GM18870 (cell line): ENCODE measurements around the gene MRS2.

Experiments
- ATAC-seq: cut with Tn5 transposase; IDR thresholded peaks from one replicate; pipeline ENCODE4 v1.9.1; 2021; ENCODE audit warnings: moderate library complexity; ENCODE audit not compliant: unreplicated experiment

Gene MRS2

DNA sequence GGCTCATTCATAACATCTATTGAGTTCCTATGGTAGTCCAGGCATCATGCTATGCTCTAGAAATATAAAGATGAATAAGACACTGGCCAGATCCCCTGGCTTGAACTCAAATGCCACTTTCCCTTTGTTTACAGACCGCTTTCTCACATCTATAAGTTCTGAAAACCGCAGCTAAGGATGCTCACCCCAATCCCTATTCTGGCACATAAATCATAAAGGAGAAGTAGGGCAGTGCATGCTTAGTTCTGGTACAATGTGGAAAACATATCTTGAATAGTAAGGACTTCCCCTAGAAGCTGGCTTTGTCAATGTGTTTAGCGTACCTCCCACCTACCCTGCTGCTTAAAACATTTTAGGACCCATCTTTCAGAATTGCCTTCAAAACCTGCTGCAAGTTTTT, 26.4 kb downstream of the MRS2 start:
- no peak for ATAC-seq

DNA sequence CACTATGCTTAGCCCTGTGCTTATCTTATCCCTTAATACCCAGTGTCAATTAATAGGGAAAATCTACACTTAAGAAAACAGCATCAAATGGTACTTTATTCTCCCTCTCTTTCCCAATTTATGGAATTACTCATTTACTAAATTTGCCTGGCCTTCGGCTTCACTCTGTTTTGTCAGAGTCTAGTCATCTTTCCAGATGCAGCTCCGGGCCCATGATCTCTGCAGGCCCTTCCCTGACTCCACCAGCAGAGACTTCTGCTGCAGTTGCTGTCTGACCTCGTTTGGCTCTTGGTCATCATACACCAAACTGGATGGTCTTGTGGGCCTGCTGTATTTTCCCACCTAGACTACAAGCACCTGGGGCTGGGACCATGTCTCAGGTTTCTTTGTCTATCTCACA, 27.4 kb downstream of the MRS2 start:
- no peak for ATAC-seq

DNA sequence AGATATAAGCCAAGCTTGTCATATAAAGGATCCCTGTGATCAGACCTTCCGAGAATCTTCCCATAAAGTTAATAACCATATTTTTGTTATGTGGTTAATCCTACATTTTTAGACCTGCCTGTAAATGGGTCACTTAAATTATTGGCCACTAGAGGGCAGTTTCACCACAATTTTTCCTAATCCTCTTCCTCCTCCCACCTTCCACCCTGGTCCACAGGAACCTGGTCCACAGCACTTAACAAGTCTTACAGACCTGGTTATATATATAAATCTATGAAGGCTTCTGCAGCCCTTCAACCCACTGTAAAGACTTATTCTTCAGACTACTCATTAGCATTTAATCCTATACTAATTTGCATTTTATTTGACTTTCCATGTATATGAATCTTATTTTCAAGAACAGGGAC, 28.3 kb downstream of the MRS2 start:
- no peak for ATAC-seq

DNA sequence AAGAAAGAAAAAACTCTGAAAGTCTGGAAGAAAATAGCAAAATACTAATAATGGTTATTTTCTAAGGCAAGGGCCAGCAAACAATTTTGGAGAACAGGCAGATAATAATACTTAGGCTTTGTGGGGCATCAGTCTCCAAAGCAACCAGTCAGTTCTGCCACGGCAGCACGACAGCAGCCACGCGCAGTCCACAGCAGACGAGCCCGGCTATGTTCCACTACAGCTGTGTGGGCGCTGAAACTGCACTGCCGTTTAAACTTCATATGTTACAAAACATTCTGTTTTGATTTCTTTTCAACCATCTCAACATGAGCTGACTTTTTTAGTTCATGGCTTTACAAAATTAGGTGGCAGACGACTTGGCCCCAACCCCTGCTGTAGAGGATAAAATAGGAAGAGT, 29.9 kb downstream of the MRS2 start:
- no peak for ATAC-seq

DNA sequence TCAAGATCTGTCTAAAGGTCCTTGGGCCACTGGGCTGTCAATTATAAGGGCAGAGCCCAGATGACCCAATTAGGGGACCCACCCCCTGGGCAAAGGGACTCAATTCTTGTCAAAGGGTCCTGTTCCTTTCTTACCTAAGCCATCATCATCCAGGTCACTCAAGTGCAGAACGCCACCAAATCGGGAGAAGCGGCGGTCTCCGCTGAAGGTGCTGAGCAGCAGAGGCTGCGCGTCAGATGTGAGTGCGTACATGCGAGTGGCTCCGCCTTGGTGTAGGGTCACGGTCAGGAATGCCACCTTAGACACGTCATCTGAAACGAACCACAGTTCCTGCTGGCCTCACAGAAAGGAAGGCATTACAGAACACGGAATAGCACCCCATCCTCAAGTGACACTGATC, 34.2 kb downstream of the MRS2 start:
- no peak for ATAC-seq

DNA sequence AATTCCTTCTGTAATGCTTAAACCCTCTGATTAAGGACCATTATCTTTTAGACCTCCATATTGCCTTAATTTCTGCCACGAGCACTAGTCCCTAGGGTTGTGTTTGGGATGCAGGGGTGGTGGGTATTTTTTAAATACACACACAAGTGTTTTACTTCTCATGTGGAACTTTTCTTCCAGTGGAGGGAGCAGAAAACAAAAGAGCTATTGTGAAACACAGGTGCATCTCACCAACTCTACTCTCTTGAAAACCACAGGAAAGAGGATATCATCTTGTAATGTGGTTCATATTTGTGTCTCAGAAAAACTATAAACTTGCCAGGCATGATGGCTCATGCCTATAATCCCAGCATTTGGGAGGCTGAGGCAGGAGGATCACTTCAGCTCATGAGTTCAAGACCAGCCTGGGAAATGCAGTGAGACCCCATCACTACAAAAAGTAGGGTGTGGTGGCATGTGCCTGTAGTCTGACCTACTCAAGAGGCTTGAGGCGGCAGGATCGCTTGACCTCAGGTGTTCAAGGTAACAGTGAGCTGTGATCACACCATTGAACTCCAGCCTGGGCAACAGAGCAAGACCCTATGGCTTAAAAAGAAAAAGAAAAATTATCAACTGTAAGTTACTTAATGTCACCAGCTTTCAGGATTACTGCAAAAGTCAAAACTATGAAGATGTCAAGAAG, 37.3 kb downstream of the MRS2 start:
- ATAC-seq: no peak

DNA sequence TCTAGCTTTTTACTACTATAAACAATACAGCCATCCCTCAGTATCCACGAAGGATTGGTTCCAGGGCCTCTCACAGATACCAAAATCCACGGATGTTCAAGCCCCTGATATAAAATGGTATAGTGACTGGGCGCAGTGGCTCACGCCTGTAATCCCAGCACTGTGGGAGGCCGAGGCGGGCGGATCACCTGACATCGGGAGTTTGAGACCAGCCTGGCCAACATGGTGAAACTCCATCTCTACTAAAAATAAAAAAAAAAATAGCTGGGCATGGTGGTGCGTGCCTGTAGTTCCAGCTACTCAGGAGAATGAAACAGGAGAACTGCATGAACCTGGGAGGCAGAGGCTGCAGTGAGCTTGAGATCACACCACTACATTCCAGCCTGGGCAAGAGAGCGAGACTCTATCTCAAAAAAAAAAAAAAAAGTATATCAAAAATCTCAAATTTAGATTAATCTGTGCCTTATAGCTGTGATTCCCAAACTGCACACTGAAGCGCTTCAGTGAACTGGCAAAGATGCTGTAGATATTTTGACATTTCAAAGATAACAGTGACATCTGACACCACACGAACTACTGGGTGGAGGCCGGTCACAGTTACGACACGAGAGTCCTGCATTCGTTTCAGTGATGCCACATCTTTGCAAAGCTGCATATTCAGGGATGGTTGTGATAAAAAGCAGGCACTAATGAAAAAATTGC, 38.3 kb downstream of the MRS2 start:
- ATAC-seq: no peak

DNA sequence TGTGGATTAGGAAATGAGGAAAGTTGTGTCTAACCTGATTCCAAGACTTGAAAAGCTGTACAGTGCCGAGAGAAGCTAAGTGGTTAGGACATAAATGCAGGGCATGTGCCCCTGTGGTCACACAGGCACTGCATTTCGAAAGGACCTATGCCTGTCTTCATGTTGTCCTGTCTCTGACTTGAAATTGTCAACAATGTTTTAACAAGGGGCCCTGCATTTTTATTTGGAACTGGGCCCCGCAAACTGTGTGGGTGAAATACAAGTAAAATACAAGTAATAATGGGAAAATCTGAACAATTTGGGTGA, 38.8 kb downstream of the MRS2 start:
- ATAC-seq: no peak

DNA sequence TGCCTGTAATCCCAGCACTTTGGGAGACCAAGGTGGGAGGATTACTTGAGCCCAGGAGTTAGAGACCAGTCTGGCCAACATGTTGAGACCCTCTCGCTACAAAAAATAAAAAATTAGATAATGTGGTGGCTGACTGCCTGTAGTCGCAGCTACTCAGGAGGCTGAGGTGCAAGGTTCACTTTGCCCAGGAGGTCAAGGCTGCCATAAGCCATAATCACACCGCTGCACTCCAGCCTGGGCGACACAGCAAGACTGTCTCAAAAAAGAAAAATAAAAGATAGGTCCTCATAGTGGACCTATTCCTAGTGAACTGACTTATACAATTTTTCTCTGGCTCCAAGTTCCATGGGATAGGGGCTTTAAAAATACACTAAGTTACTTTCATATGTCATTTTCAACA, 41.9 kb downstream of the MRS2 start:
- ATAC-seq: no peak

DNA sequence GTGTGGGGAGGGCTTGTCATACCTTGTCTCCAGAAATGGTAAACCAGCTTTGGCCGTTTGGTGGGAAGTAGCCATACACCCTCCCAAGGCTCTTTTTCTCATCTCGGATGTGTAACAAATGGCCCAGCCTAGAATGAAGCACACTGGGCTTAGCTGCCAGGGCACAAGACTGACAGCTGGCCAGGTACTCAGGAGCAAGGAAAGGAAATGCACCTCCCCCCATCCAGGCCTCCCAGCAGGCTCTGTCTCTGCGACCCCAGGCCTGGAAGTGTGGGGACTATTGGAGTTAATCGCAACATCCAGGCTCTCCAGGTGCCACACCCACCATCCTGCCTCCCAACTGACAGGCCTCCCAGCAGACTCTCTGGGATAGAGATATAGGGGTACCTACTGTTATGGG, 43.0 kb downstream of the MRS2 start:
- ATAC-seq: no peak

DNA sequence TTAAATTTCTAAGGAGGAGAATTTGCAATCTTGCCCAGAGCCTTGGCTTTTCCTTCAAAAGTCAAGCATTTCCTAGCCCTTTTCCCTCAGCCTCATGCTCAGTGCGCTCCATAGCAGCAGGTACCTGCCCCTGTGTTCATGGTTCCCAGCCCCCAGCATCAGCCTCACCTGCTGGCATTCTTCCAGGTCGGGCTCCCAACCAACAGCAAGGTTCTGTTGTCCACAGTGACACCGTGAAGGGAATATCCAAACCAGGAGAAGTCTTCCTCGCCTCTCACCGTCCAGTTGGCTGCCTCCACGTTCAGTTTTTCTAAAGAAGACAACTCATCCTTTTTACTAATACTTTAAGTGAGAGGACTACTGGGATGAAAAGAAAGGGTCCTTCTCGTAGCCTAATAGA, 43.9 kb downstream of the MRS2 start:
- no peak for ATAC-seq

DNA sequence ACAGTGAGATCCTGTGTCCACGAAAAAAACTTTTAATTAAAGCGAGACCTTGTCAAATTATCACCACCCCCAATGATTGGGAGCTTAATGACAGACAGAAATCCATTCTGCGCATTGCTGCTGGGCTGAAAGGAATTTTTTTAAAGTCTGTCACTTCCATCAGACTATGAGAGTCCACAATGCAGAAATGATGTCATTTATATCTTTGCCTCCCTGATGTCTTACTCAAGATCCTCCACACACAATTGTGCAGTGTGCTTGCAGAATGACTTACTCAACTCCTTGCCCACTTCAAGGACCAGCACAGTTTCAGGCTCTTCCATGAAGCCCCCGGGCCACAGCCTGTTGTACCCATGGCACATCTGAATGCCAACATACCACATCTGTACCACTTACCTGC, 45.7 kb downstream of the MRS2 start:
- ATAC-seq: no peak

DNA sequence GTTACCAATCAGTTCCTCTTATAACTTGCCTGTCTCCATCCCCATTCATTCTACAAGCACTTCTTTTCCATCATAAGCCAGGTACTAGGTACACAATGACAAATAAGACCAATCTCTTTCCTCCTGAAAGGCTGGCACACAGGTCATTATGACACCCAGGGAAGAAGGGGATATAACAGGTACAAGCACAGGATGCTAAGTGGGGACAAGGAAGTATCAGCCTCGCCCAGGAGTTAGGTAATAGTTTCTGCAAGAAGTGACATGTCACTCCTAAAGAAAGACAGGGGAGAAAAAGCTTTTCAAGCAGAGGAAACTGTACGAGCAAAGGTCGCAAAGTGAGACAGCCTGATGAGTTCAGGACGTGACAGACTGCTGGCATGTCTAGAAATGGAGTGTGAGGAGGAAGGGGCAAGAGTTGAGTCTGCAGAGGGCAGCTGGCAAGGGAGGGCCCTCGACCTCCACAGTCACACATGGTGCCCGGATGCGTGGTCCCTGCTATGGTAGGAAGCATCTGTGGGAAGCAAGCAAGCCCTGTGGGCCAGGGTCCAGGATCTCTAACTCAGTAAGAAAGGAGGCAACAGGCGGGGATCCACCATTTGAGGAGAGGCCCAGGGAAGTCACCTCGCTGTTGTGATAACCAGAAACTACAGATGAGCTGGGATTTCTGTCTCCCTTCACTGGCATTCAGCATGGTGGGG, 46.2 kb downstream of the MRS2 start:
- no peak for ATAC-seq

DNA sequence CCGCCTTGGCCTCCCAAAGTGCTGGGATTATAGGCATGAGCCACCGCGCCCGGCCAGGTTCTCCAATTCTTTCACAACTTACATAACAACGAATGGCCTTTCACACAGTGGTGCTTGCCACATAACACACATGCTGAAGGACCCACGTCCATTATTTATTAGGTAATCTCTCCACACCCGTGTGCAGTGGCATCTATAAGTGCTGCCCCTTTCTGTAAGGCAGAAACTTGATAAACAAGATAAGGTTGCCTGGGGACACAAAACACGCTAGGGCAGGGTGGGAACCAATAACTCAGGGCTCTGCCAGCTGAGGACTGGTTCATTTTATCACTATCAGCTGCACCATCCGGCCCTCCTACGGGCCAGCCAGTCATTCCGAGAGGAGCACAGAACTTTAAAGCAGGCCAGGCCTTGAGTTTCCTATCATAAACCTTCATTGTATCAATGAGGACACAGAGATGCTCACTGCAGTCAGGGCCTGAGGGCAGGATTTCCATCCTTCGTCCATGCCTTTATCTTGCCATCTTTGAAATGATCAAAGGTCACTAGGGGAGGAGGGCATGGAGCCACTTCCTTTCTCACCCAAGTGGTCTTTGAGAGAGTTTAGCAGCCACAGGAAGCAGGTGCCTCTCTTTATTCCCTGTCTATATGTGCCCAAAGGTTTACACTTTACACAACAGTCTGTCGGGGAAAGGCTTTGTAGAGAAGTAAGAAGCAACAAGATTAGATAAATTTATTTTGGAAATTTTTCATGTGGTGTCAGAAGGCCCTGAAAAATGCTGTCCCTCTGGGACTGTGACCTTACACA, 49.0 kb downstream of the MRS2 start:
- ATAC-seq: no peak

DNA sequence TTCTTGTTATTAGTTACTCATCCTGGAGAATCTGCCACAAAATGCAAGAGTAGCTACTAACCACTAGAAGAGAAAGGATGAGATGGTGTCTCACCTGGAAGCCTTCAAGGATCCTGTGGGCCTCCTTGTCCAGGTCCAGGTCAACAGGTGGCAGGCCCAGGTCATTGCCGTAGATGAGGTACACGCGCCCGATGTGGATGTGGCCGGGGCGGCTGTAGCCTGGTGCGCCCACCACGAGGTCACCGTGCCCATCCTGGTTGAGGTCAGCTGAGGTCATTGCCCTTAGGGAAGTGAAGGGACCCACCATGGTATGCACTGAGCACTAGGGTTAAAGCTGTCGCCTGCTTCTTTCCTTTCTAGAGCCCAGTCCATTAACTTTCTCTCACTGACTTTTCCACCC, 51.2 kb downstream of the MRS2 start:
- ATAC-seq: no peak

DNA sequence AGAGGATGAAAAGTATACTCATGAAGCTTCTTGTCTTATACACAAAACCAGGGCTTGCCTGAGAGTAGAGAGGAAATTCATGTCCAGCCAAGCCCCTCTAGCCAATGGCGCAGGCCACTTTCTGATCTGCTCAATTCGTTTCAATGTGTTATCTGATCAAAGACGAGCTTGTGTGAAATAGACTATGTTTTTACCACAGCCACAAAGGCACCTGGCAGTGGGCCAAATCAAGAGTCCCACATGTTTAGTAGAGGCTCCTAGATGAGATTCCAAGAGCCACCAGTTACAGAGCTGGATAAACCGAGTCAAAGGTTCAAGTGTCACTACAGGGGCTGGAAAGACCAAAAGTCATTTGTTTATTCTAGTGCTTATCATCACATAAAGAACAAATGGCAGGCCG, 51.7 kb downstream of the MRS2 start:
- ATAC-seq: no peak

DNA sequence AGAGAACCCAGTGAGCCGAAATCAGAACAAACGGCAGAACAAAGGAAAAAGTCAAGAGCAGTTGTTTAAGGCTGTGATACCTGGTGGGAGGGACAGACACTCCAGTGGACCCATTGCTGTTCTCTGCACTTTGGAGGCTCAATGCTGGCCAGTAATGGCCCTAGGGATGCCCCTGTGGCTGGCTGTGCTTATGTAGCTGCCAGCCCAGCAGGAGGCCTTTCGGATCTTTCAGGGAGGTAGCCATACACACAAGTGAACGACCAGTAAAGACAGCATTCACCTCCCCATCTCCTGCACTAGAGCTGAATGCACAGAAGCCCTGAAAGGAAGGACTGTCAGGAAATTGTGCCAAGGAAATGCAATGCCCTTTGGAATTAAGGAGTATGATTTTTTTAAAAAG, 52.3 kb downstream of the MRS2 start:
- ATAC-seq: no peak

DNA sequence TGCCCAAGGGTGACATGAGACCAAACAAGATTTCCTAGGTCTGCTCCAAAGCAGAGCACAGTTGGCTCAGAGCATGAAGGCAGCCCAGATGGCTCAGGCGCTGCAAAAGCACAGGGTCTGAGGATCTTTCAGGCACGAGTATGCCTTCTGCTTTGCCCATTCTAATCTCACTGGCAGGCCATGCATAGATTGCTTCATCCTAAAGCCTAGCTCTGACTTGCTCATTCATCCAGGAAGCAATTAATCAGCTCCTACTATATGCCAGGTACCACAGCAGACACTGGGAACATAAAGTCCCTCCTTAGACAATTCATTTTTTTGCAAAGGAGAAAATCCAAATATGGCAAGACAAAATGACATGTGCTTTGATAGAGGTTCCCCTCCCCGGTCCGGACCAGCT, 55.4 kb downstream of the MRS2 start:
- no peak for ATAC-seq

DNA sequence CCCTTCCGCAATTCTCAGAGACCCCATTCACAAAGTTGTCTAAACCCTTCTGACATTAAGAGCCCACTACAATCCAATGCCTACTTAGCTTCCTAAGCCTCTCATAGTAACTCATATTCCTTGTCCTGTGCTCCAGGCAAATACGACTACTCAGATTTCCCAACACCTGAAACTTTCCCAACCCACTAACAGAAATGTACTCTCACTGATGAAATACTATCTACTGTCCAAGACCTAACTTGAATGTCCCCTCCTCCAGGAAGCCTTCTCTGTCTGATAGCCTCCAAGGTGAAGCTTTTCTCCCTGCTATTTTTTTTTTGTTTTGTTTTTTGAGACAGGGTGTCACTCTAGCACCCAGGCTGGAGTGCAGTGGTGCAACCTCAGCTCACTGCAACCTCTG, 56.2 kb downstream of the MRS2 start:
- no peak for ATAC-seq

DNA sequence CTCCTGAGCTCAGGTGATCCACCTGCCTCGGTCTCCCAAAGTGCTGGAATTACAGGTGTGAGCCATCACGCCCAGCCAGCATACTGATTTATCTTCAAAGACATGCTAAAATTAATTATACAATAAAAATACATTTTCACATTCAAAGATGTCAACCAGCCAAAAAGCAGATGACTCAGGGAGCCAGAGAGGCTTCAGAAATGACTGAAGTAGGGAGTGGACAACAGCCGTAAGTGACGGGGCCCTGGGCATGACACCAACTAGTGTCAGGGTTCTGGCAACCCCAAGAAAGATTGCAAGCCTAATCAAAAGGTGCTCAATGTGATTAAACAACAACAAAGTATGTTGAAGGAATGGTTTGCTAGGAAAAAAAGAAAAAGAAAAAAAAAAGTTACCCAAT, 58.2 kb downstream of the MRS2 start:
- ATAC-seq: no peak

DNA sequence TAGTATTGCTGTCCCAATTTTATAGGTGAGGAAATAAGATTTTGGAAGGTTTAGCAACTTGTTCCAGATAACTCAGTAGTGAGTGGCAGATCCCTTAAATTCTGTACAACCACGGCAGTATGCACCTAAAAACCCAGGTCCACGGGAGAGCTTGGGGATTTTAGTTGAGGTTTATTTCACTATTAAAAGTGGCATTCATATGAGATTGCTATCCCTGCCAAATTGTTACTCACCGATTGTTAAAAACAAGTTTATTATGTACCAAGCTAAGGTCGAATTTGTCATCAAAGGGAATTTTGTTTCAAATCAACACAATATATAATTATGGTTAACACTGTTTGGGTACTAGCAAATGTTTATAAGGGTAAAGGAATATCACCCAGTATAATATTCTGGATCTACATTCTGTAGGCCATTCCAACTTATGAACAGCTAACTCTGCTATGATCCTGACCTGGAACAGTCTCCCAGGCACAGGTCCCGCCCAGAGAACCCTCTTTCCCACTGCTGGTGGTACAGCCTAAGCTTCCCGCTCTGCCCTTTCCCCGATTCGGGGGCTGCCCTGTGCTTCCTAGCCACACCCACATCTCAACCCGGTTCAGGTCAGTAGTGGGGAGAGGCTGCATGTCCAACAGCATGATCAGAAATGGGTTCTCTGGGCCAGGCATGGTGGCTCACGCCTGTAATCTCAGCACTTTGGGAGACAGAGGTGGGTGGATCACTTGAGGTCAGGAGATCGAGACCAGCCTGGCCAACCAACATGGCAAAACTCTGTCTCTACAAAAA, 61.7 kb downstream of the MRS2 start:
- ATAC-seq: no peak
